Hair follicle dermal papilla cell (primary cell): Measurements from ENCODE around the gene TMEM255B. TPM values are rescaled to one million over a fixed set of nuclear protein-coding genes. Genes with fewer than 3 reads are reported as not detected.

Experiments used
- total RNA-seq: library from RNA; depleted of rRNA; stranded (reverse); fragments of >200 nt; gene quantifications from 2 replicates; pipeline ENCODE4 v1.2.3, GENCODE V29; 2012

Gene TMEM255B
- total RNA-seq = 0.49 and 0.73 TPM in 2 replicates

GRCh38 chr13:113758651-113759524 lies at the start of gene TMEM255B:
TMEM255B (plus strand) TSS chr13:113759226; CDS start chr13:113759270, 44 bp downstream.

GRCh38 chr13:113863524-113864272 lies 104.7 kb downstream of the TMEM255B start, which contains the start of gene GAS6:
GAS6 (minus strand) TSS chr13:113864076; CDS start chr13:113863920, 156 bp downstream.

Other genes starting within 250 kb of the TMEM255B start
- 61.7 and 64.9 TPM in 2 replicates for gene TFDP1, start 174.5 kb upstream of the TMEM255B start, total RNA-seq
- not detected in 2 replicates for gene ATP4B, start 101.0 kb upstream of the TMEM255B start, total RNA-seq
- gene GRK1, start 92.0 kb upstream of the TMEM255B start, total RNA-seq = not detected in 2 replicates
- gene GAS6, start 104.8 kb downstream of the TMEM255B start, total RNA-seq = 314 and 418 TPM in 2 replicates
- gene C13orf46, start 214.8 kb downstream of the TMEM255B start, total RNA-seq = 1.1 and 1.3 TPM in 2 replicates